ENCODE data around the gene NFKBIL1. TPM values are rescaled to one million over a fixed set of nuclear protein-coding genes. Genes with fewer than 3 reads are reported as not detected.

Gene NFKBIL1
- polyA plus RNA-seq, 1 of the 3 experiments (the other 2 are of a cell fraction): 17.1 TPM

GRCh38 chr6:31581434-31582229, 34.2 kb downstream of the NFKBIL1 start:
- H2AFZ ChIP-seq (ENCODE audit: low read depth): peak overlapping the region; percentile 99
- peak; percentile 45 for DNase-seq
- H3K9me3 ChIP-seq: no peaks in the 10 kb centered on the region
- no peaks in the 10 kb centered on the region for H4K20me1 ChIP-seq (ENCODE audit: insufficient read depth)
- H3K9me2 ChIP-seq: no peaks in the 10 kb centered on the region
- H3F3A ChIP-seq (replicated peaks; ENCODE audit: insufficient read depth): no peaks in the 10 kb centered on the region
- ChIA-PET CTCF (interaction anchor here (0.8 to 17.6 kb wide), 16 partner anchors 8 to 84 kb away, joined by 3 to 312 read pairs (median 8); partner anchors contain the start of genes ATP6V1G2, DDX39B, NCR3 and NFKBIL1), POLR2A (interaction anchor here (1.0 kb wide), 1 partner anchor 17 kb away, joined by 12 read pairs; no protein-coding TSS in a partner anchor)
- H3K9ac ChIP-seq: peak overlapping the region; percentile 88
- H3K36me3 ChIP-seq (replicated peaks in 1 of 2; ENCODE audit: control insufficient read depth in 1 of 2, insufficient read depth in 2 of 2, low read length in 1 of 2): no peaks in the 10 kb centered on the region
- no peaks in the 10 kb centered on the region for H3K27me3 ChIP-seq (ENCODE audit: insufficient read depth)
- H3K79me2 ChIP-seq (ENCODE audit: insufficient read depth): no peaks in the 10 kb centered on the region
- peak overlapping the region; percentile 99 for H3K4me2 ChIP-seq
- H3K4me3 ChIP-seq (ENCODE audit: low read depth in 2 of 2, low read length in 1 of 2): peak overlapping the region; percentile 63 to 96
- H3K27ac ChIP-seq (ENCODE audit: low read depth in 2 of 2, low read length in 1 of 2): no peak overlapping the region
- H3K4me1 ChIP-seq (ENCODE audit: control insufficient read depth in 1 of 2, insufficient read depth in 2 of 2, low read depth in 1 of 2, low read length in 1 of 2): peaks cover 0 to 11% of the 10 kb centered on the region in 2 experiments; a peak in 1 of 4 replicates
- TF ChIP-seq USF2 (IDR thresholded peaks at IDR 0.05; ENCODE audit: borderline replicate concordance, low read depth, low read length): no peak
- TF ChIP-seq MXI1 (IDR thresholded peaks at IDR 0.05; ENCODE audit: low read depth, low read length): no peak
- TF ChIP-seq SMC3 (IDR thresholded peaks at IDR 0.05; ENCODE audit: low read depth, low read length): no peak
- TF ChIP-seq CHD2 (IDR thresholded peaks at IDR 0.05; ENCODE audit: low read length, partially characterized antibody): no peak
- no peak for TF ChIP-seq EZH2phosphoT487 (IDR thresholded peaks at IDR 0.05; ENCODE audit: borderline replicate concordance, low read depth)
- TF ChIP-seq GABPA (IDR thresholded peaks at IDR 0.05; ENCODE audit: low read depth): no peak
- TF ChIP-seq TCF12 (IDR thresholded peaks at IDR 0.05): no peak
- no peak for TF ChIP-seq FOXJ3 (CRISPR knock-in tag; IDR thresholded peaks at IDR 0.05)
- no peak for TF ChIP-seq USF1 (IDR thresholded peaks at IDR 0.05; ENCODE audit: borderline replicate concordance, low read depth)
- TF ChIP-seq REST (IDR thresholded peaks at IDR 0.05; ENCODE audit: low read depth, low read length): no peak
- 50% methylated on average over 16 of the region's 21 CpGs for WGBS (ENCODE audit: low lambda C conversion rate)
